ENCODE measurements around the gene RHOBTB1.

RHOBTB1 gene

DNA sequence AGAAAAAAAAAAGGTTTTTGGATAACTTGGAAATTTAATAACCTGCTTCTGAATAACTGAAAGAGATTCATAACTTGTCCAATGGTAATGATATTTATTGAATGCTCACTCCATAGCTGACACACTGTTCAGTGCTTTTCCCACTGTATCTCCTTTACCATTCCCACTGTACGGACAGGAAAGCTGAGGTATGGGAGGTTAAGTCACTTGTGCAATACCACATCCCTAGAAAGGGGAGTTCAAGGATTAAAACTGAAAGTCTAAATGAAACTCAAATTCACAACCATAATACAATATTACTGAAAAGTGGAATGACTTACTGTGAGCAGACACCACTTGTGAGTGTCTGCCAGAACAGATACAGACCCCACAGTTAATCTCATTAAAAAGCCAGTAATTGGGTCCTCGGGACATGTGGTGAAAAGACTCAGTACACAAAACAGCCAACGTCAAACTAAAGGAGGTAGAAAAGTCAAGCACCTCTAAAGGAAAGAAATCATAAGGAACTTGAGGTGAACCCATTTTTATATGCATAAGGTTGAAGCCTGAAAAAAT is 13.8 kb upstream of the RHOBTB1 start:
- TF ChIP-seq, protein P1, sequence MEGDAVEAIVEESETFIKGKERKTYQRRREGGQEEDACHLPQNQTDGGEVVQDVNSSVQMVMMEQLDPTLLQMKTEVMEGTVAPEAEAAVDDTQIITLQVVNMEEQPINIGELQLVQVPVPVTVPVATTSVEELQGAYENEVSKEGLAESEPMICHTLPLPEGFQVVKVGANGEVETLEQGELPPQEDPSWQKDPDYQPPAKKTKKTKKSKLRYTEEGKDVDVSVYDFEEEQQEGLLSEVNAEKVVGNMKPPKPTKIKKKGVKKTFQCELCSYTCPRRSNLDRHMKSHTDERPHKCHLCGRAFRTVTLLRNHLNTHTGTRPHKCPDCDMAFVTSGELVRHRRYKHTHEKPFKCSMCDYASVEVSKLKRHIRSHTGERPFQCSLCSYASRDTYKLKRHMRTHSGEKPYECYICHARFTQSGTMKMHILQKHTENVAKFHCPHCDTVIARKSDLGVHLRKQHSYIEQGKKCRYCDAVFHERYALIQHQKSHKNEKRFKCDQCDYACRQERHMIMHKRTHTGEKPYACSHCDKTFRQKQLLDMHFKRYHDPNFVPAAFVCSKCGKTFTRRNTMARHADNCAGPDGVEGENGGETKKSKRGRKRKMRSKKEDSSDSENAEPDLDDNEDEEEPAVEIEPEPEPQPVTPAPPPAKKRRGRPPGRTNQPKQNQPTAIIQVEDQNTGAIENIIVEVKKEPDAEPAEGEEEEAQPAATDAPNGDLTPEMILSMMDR (IDR thresholded peaks at IDR 0.05; ENCODE audit: borderline replicate concordance, insufficient read depth, low read depth, low read length): no peak
- H3K4me3 ChIP-seq (ENCODE audit: low read depth, low read length): no peak overlapping the region

DNA sequence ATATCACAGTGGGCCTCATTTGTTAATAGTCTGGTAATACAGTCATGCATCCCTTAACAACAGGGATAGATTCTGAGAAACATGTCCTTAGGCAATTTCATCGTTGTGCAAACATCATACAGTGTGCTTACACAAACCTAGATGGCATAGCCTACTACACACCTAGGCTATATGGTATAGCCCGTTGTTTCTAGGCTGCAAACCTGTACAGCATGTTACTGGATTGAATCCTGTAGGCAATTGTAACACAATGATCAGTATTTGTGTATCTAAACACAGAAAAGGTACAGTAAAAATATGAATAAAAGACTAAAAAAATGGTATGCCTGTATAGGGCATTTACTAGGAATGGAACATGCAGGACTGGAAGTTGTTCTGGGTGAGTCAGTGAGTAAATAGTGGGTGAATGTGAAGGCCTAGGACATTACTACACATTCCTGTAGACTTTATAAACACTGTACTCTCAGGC is 12.0 kb upstream of the RHOBTB1 start:
- TF ChIP-seq, protein P1 (IDR thresholded peaks at IDR 0.05; ENCODE audit: borderline replicate concordance, insufficient read depth, low read depth, low read length): no peak
- H3K4me3 ChIP-seq (ENCODE audit: low read depth, low read length): no peak overlapping the region

DNA sequence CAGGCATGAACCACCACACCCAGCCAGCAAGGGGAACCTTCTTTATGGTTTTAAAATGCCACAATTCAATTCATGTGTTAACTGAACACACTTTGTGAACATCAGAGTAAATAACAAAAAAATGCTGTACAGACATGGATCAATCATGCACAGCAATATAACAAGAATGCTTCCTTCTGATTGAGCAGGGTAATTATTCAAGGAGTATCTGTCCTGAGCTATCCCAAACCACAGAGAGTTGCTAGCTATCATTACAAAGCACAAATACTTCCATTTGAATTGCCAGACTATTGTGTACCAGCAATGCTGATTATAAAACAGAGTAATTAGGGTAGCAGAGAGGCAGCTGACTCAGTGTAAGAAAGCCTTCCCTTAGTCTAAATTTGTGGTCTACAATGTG is 11.3 kb upstream of the RHOBTB1 start:
- no peak overlapping the region for H3K4me3 ChIP-seq (ENCODE audit: low read depth, low read length)
- TF ChIP-seq, protein P1 (IDR thresholded peaks at IDR 0.05; ENCODE audit: borderline replicate concordance, insufficient read depth, low read depth, low read length): no peak

DNA sequence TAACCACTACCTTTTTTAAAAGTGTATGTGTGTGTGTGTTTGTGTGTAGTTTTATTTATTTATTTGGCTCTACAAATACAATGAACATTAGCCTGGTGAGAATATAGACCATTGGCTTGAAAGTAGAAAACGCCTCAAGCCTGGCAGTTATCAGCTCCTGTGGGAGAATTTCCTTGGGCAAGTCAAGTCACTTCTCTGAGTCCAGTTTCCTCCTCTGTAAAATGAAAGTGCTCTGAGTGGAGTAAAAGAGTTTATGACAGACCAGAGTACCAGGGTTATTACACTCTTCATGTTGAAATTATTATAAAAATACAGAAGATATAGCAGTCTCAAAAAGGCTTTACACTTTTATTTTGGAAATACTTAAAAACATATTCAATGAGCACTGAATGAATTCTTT is 10.1 kb upstream of the RHOBTB1 start:
- TF ChIP-seq, protein P1 (IDR thresholded peaks at IDR 0.05; ENCODE audit: borderline replicate concordance, insufficient read depth, low read depth, low read length): no peak
- H3K4me3 ChIP-seq (ENCODE audit: low read depth, low read length): no peak overlapping the region

DNA sequence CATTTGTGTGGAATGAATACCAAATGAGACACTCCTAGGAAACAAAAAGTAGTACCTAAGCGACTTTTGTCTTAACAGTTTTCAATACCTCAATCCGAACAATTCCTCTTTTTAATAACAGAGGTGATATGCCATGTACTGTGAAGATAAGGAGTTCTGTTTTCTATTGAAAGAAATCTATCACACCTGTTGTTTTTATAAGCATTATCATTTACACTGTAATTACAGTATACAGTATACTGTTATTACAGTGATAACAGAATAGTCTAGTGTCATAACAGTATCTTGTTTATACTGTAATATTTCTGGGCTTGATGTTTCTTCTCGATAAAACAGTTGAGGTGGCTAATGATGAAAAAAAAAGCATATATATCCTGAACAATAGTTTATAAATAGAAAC is 9.4 kb upstream of the RHOBTB1 start:
- no peak overlapping the region for H3K4me3 ChIP-seq (ENCODE audit: low read depth, low read length)
- TF ChIP-seq, protein P1 (IDR thresholded peaks at IDR 0.05; ENCODE audit: borderline replicate concordance, insufficient read depth, low read depth, low read length): no peak

DNA sequence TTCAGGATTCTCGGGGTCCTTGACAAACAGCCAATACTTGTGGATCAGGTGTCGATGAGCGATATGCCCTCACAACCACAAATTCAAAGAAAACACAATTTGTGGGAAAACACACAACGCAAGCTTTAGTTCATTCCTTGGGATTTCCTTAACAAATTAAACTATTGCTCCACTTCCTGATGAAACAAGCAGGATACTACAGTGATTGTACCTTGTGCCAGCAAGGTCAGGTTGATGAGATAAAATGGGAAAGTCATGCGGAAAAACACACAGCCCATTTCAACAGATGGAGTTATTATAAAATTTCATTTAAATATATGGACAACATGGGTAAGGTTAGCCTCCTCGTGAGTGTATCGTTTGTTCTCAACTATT is 8.8 kb upstream of the RHOBTB1 start:
- TF ChIP-seq, protein P1 (IDR thresholded peaks at IDR 0.05; ENCODE audit: borderline replicate concordance, insufficient read depth, low read depth, low read length): no peak

DNA sequence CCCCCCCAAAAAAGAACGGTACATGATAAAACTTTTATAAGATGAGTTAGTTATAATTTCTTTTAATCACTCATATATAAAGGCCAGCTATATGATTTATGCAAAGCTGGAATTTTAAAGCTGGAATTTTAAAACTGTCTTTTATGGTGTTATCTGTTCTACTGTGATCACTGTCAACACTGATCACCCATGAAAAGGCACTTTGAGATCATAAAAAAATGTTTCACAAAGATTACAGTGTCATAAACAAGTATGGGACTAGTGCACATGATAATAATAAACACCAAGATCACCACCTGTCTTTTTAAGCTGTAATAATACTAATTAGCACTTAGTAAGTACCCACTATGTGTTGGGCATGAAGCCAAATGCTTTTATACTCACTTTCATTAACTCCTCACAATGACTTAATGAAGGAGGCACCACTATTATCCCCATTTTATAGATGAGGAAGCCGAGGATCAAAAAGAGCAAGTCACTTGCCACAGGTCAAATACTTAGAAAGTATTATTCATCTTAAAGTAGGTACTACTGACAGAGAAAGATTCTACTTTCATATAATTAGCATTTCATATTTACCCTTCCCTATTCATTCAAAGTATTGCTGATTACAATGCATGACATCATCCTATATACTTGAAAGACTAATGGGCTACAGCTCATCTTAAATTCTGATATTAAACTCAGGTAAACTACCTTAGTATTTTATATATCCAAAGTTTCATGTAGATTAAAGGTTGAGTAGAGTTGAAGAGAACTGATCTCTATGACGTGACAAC is 8.3 kb upstream of the RHOBTB1 start:
- TF ChIP-seq, protein P1 (IDR thresholded peaks at IDR 0.05; ENCODE audit: borderline replicate concordance, insufficient read depth, low read depth, low read length): no peak
- H3K4me3 ChIP-seq (ENCODE audit: low read depth, low read length): no peak overlapping the region

More for the DNA sequence above, 8.8 kb upstream of the RHOBTB1 start:
- H3K4me3 ChIP-seq (ENCODE audit: low read depth, low read length): no peak overlapping the region

All from GM12875 (cell line).